NCI-H526 (cell line): ENCODE results near the gene RPTOR.

Source experiments
- DNase-seq, 2 experiments: peaks; one replicate each; lab custom pipeline; 2025; lab: John Stamatoyannopoulos, UW

RPTOR gene

GRCh38 chr17:80832888-80833583 is 288.4 kb downstream of the RPTOR start:
- DNase-seq: peak; percentile 91 to 92

GRCh38 chr17:80833952-80834892 is 289.6 kb downstream of the RPTOR start:
- DNase-seq: peak in 1 of 2 experiments; percentile 8

DNA sequence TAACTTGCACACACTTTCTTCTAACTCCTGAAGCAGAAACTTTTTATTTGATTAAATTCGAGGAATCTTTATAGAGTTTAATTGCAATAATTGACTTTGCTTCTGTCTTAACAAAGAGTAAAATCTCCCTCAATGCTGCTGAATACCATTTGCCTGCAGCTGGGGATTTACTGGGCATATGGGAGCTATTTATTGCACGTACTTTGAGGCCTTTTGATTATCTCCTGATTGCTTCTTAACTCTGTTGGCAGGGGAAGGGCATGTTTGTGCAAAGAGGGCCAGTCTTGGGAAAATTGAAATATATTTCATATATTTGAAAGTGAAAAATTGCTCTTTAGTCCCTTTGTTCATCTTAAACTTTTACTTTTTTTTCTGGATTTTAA is 290.2 kb downstream of the RPTOR start:
- no peak for DNase-seq

DNA sequence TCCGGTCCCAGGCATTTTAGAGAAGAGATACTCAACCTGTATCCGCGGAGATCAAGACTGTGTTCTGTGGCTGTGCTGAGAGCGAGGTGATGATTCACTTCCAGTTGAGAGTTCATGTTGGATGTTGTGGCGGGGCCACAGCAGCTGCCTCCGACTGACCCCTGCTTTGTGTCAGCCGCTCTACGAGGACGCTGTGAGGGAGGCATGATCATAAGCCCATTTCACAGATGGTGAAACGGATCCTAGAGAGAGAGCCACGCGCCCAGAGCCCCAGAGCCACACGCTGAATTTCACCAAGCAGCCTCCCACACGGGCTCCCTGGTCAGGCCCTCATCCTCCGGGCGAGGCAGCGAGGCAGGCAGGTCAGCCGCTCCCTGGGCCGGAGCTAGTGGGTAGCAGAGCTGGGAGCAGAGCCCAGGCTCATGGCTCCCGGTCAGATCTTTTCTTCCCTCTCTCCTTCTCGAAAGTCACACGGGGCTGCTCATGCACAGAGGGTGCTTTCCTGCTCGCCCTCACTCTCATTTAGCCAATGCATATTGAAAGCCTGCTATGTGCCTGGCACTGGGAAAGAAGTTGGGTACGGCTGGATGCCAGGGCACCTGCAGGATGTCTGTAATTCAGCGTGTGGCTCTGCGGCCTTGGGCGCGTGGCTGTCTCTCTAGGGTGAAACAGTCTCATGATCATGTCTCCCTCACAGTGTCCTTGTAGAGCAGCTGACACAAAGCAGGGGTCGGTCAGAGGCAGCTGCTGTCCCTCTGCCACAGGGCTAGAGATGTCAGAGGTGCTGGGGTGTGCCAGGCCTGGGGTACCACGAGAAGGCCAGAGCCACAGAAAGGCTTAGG is 291.4 kb downstream of the RPTOR start:
- no peak for DNase-seq

GRCh38 chr17:80836658-80836965 is 292.0 kb downstream of the RPTOR start:
- DNase-seq: no peak

DNA sequence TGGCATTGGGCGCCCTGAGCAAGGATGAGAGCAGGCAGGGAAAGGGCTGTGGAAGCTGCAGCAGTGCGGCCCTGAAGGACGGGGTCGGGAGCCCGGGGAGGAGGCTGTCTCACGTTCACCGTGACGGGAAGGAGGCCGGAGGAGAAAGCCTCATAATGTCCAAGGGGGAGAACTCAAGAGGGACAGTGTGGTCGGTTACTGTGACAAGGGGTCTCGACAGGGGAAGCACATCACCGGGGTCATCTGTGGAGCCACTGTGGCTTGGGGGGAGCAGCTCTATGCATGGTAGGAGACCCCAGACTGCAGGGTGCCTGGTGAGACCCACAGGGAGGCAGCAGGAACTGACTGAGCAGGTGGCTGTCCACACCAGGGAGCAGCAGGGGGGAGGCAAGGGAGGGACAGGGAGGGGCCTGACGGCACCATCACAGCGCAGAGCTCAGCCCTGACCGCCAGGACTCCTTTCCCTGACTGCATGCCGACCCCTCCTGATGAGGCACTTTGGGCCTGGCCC is 292.4 kb downstream of the RPTOR start:
- DNase-seq: no peak

- no peak for DNase-seq
Measured at GRCh38 chr17:80837711-80838110, 293.1 kb downstream of the RPTOR start.

- DNase-seq: no peak
Measured at GRCh38 chr17:80838311-80839025, 293.8 kb downstream of the RPTOR start.

DNA sequence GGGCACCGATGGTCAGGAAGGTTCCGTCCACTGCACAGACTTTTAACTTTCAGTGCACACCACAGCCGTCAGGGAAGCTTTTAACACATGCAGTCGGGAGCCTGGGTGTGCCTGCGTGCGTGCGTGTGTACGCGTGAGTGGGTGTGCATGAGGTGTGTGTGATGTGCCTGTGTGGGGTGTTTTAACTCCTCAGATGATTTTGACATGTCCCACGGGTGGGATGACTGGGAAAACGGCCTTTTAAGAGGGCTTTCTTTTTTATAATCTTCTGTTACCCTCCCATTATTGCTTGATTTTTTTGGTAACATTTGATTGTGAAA is 294.3 kb downstream of the RPTOR start:
- DNase-seq: no peak

GRCh38 chr17:80839511-80839941 is 294.9 kb downstream of the RPTOR start:
- no peak for DNase-seq

GRCh38 chr17:80839970-80840369 is 295.3 kb downstream of the RPTOR start:
- DNase-seq: no peak

- DNase-seq: no peak
Measured at GRCh38 chr17:80842456-80843013, 297.9 kb downstream of the RPTOR start.

- DNase-seq: no peak
Measured at GRCh38 chr17:80843741-80844156, 299.1 kb downstream of the RPTOR start.

DNA sequence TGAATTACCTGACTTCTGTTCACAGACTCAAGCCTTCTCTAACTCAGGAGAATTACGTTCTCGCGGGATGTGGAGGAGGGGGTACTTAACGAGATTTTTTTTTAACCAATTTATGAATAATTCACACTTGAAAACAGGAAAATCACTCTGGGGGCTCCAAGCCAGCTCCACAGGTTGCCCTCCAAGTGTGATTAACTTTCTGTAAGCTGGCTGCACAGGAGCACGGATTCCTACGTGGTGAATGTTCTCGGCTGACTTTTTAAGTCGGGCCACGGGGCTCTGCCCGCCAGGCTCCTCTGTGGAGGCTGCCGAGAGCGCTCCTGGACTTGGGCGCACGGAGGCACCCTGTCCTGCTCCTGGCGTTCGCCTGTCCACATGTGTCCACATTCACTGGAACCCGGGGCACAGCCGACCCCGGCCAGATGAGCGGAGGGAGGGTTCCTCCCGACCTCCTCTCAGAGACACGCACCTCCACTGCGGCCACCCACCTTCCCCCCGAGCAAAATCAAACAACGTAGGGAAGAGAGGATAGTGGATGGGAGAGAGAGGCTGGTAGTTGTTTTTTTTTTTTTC is 299.9 kb downstream of the RPTOR start:
- DNase-seq: no peak

DNA sequence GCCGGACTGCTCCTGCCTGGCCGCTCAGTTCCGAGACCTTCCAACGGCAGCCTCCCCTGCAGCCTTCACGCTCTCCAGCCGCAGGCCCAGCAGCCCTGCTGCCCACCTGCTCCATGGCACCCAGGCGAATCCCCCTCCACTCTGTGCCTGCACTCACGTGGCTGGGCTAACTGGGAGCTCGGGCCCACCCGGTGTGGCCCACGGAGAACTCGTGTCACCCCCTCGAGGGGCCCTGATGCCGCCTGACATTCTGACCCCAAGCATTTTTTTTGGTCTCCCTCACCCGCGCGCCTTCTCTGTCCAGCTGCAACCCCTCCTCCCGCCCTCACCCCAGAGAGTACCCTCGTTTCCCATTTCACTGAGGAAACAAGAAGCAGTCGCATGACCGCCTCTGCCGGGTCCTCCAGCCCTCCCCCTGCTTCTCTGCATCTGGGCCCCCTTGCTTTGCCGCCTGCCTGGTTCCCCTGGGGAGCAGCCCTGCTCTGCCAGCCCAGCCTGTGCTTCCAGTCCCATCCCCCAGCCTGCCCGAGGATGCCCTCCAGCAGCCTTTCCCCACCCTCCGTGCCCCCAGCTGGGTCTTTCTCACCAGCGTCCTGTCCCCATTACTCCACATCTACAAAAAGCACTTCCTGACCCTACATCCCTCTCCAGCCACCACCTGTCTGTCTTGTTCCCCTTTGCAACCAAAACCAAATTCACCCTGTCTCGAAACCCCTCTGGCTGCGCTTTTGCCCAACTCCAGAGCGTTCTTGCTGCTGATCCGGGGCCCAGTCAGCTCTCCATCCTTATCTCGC is 300.6 kb downstream of the RPTOR start:
- DNase-seq: no peak

- DNase-seq: no peak
Measured at GRCh38 chr17:80845863-80846671, 301.4 kb downstream of the RPTOR start.

DNA sequence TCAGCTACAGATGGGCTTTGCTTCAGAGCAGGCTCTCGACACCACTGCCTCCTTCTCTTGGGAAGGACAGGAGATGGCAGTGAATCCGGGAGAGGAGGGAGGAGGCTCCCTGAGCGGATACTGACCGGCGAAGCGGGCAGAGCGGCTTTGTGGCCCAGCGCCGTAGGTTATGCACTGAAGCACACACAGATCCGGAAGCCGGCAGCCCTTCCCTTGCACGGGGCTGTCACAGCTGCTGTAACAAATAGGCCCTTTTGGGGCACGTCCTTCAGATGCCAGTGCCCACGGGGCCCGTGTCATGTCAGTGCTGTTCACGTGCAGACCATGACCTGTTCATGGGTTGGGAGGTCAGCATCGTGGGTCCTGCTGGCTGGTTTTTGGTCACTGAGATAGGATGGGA is 302.3 kb downstream of the RPTOR start:
- no peak for DNase-seq

GRCh38 chr17:80847496-80848230 is 303.0 kb downstream of the RPTOR start:
- no peak for DNase-seq
